Endodermal cell (in vitro differentiated cells): ENCODE measurements around the gene CDC42BPG. TPM values are rescaled to one million over a fixed set of nuclear protein-coding genes. Genes with fewer than 3 reads are reported as not detected.

Source experiments
- DNase-seq: peaks from one replicate; pipeline ENCODE4 v3.0.0-alpha.2; 2017
- H3K27ac ChIP-seq: 2 replicates; pipeline ENCODE4 v1.5.1; 2013; ENCODE audit warnings: mild to moderate bottlenecking, low read depth, low read length, moderate library complexity
- H3K27me3 ChIP-seq: 2 replicates; pipeline ENCODE4 v1.6.1; 2013; ENCODE audit warnings: mild to moderate bottlenecking, low read length, moderate library complexity; ENCODE audit not compliant: insufficient read depth, control insufficient read depth, poor library complexity, severe bottlenecking
- H3K36me3 ChIP-seq: 2 replicates; pipeline ENCODE4 v1.7.0; 2013; ENCODE audit warnings: mild to moderate bottlenecking, low read length, moderate library complexity; ENCODE audit not compliant: control insufficient read depth, insufficient read depth
- H3K4me1 ChIP-seq: one replicate; pipeline ENCODE4 v1.7.0; 2013; ENCODE audit warnings: low read length; ENCODE audit not compliant: control insufficient read depth, insufficient read depth
- H3K4me3 ChIP-seq: 2 replicates; pipeline ENCODE4 v1.5.1; 2013; ENCODE audit warnings: mild to moderate bottlenecking, low read length, moderate library complexity
- H3K9ac ChIP-seq: 2 replicates; pipeline ENCODE4 v1.6.1; 2013; ENCODE audit warnings: mild to moderate bottlenecking, low read length, moderate library complexity; ENCODE audit not compliant: poor library complexity, severe bottlenecking; ENCODE audit errors: extremely low read depth
- H3K9me3 ChIP-seq: 2 replicates; pipeline ENCODE4 v1.6.1; 2013; ENCODE audit warnings: mild to moderate bottlenecking, low read length, moderate library complexity; ENCODE audit not compliant: control insufficient read depth
- H3K27ac Mint-ChIP-seq: 2 replicates; pipeline ENCODE4 v1.8.0; 2020; ENCODE audit warnings: mixed read lengths
- H3K27me3 Mint-ChIP-seq: 2 replicates; pipeline ENCODE4 v1.8.0; 2021; ENCODE audit warnings: mild to moderate bottlenecking, mixed read lengths; ENCODE audit not compliant: insufficient read depth
- H3K36me3 Mint-ChIP-seq: 2 replicates; pipeline ENCODE4 v1.8.0; 2020; ENCODE audit warnings: low read depth, mixed read lengths
- H3K4me1 Mint-ChIP-seq: 2 replicates; pipeline ENCODE4 v1.8.0; 2020; ENCODE audit warnings: mixed read lengths
- H3K4me3 Mint-ChIP-seq: 2 replicates; pipeline ENCODE4 v1.8.0; 2020; ENCODE audit warnings: mild to moderate bottlenecking, moderate library complexity, mixed read lengths
- H3K9me3 Mint-ChIP-seq: 2 replicates; pipeline ENCODE4 v1.8.0; 2020; ENCODE audit warnings: mild to moderate bottlenecking, mixed read lengths
- WGBS, 2 experiments: methylation state at CpG; one replicate each; pipeline versions ENCODE4 v1.1.5 to v1.1.7; 2013; ENCODE audit warnings: missing lambda C conversion rate in 2 of 2, mixed read lengths in 1 of 2; ENCODE audit not compliant: insufficient coverage in 1 of 2, insufficient read length in 1 of 2; 5-methylcytosine and 5-hydroxymethylcytosine counted together
- total RNA-seq, 2 donors: library from RNA; stranded (reverse); fragmentation: NEBNext Ultra II Directional in 1 of 2; extraction: Animal tissue kit (Norgen Biotek cat#: 25700) in 1 of 2; gene quantifications; 2 replicates in 1 of 2; 3 replicates in 1 of 2; pipeline ENCODE4 v1.2.1, GENCODE V29; 2021
- TF ChIP-seq, protein P1 (sequence below): fragments of 200-600 bp; sonication (generic); conservative IDR thresholded peaks from 2 replicates; pipeline ENCODE4 v1.5.0; 2021; ENCODE audit warnings: antibody characterized with exemption, mild to moderate bottlenecking

Gene CDC42BPG
- total RNA-seq, 2 donors from 2014 or later: 11.1 to 12.6 TPM

DNA sequence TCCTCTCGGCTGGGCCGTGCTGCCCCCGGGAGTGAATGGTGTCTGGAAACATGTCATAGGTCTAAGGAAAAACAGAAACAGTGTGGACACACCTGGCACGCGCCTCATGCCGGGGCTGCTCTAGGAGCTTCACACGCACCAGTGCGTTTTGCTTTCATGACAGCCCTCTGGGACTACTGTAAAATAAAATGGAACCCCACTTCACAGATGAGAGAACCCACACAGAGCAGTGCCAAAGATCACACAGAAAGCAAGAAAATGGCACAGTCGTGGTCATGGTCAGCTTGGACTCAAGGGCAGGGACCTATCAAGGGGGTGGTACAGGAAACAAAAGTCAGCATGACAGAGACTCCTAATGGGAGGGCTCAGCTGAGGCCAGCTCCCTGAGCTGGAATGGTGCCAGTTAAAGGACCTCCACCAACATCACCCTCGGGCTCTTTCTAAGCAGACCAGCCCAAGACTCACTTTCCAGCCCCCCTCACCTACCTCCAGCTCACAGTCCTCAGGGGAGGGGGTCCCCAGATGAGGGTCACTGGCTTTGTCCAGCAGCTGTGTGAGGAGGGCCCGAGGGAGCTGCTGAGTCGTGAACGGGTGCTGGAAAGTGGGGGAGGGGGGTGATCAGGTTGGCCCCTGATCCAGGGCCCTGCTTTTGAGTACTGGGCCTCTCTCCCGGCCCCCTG, 44.7 kb downstream of the CDC42BPG start:
- Mint-ChIP-seq H3K9me3 (no peaks in the 10 kb centered on the region), H3K4me3 (no peak overlapping the region), H3K36me3 (peaks cover 9% of the 10 kb centered on the region), H3K27ac (no peak overlapping the region), H3K27me3 (no peaks in the 10 kb centered on the region), H3K4me1 (peaks cover 8% of the 10 kb centered on the region)
- no peaks in the 10 kb centered on the region for H3K4me1 ChIP-seq
- no peak for DNase-seq
- no peak overlapping the region for H3K4me3 ChIP-seq
- no peaks in the 10 kb centered on the region for H3K9me3 ChIP-seq
- peaks cover 16% of the 10 kb centered on the region for H3K36me3 ChIP-seq
- no peak overlapping the region for H3K9ac ChIP-seq
- TF ChIP-seq, protein P1, sequence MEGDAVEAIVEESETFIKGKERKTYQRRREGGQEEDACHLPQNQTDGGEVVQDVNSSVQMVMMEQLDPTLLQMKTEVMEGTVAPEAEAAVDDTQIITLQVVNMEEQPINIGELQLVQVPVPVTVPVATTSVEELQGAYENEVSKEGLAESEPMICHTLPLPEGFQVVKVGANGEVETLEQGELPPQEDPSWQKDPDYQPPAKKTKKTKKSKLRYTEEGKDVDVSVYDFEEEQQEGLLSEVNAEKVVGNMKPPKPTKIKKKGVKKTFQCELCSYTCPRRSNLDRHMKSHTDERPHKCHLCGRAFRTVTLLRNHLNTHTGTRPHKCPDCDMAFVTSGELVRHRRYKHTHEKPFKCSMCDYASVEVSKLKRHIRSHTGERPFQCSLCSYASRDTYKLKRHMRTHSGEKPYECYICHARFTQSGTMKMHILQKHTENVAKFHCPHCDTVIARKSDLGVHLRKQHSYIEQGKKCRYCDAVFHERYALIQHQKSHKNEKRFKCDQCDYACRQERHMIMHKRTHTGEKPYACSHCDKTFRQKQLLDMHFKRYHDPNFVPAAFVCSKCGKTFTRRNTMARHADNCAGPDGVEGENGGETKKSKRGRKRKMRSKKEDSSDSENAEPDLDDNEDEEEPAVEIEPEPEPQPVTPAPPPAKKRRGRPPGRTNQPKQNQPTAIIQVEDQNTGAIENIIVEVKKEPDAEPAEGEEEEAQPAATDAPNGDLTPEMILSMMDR: no peak
- 91 to 100% methylated on average over 7 to 14 of the region's 14 CpGs for WGBS, 2 experiments
- no peak overlapping the region for H3K27ac ChIP-seq
- H3K27me3 ChIP-seq: no peaks in the 10 kb centered on the region

DNA sequence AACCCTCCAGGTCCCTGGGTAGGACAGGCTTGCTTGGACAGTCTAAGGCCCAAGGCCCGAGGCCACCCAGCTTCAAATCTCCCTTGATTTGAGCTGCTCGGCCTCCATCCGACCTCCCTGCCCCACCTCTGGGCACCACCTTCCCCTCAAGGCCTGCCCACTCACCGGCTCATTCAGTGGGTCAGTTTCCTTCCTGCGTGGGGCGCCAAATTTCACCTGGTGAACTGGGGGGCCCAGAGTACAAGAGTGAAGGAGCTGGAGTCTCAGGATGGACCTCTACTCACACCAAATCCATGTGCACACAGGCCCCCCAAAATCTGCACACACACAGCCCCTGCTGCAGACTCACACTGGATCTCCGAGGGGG, 45.2 kb downstream of the CDC42BPG start:
- Mint-ChIP-seq H3K27ac (no peak overlapping the region), H3K9me3 (no peaks in the 10 kb centered on the region), H3K4me1 (peaks cover 8% of the 10 kb centered on the region), H3K4me3 (no peak overlapping the region), H3K27me3 (no peaks in the 10 kb centered on the region), H3K36me3 (peaks cover 7% of the 10 kb centered on the region)
- Histone ChIP-seq H3K4me1 (no peaks in the 10 kb centered on the region), H3K27ac (no peak overlapping the region), H3K27me3 (no peaks in the 10 kb centered on the region), H3K9me3 (no peaks in the 10 kb centered on the region), H3K36me3 (peaks cover 14% of the 10 kb centered on the region), H3K4me3 (no peak overlapping the region), H3K9ac (no peak overlapping the region)
- TF ChIP-seq, protein P1: no peak
- WGBS, 2 experiments: 84 to 100% methylated on average over 2 to 7 of the region's 7 CpGs
- no peak for DNase-seq

DNA sequence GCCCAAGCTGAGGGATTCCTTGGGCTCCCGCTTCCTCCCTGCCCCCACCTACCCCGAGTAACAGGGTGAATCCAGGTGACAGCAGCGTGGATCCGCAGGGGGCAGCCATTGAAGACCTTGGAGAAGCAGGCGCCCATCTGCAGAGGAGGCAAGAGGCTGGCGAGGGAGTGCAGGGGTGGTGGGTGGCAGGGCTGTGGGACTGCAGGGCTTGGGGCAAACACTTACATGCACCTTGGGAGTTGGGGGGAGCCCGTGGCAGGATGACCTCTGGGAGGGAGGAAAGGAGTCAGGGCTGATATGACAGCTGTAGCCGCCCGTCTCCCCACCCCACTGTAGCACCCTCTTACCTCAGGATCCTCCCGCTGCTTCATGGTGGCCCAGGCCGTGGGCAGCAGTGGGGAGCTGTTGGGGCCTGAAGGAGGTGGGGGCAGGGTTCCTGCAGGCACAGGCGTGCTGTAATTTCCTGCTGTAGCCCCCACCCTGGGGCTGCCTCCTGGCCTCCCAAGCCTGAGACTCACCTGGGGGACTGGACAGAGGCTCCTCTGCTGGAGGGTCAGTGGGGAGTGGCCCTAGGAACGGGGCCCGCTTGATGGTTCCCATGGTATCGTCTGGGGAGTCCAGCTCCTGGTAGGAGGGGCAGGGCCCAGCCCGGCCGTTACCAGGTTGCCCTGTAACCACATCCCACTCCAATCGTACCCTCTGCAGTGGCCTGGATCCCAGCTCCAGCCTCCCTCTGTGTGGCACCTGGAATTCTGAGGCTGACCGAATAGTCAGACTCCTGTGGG, 47.5 kb downstream of the CDC42BPG start:
- Mint-ChIP-seq H3K27me3 (no peaks in the 10 kb centered on the region), H3K4me1 (no peaks in the 10 kb centered on the region), H3K9me3 (no peaks in the 10 kb centered on the region), H3K4me3 (no peak overlapping the region), H3K36me3 (peaks cover 7% of the 10 kb centered on the region), H3K27ac (no peak overlapping the region)
- H3K36me3 ChIP-seq: peaks cover 14% of the 10 kb centered on the region
- no peaks in the 10 kb centered on the region for H3K27me3 ChIP-seq
- no peak for DNase-seq
- WGBS, 2 experiments: 91 to 95% methylated on average over 8 to 19 of the region's 19 CpGs
- no peaks in the 10 kb centered on the region for H3K4me1 ChIP-seq
- H3K27ac ChIP-seq: no peak overlapping the region
- no peaks in the 10 kb centered on the region for H3K9me3 ChIP-seq
- H3K9ac ChIP-seq: no peak overlapping the region
- no peak overlapping the region for H3K4me3 ChIP-seq
- TF ChIP-seq, protein P1: no peak
